ENCODE measurements around the gene ZBED4.

The ZBED4 gene

DNA sequence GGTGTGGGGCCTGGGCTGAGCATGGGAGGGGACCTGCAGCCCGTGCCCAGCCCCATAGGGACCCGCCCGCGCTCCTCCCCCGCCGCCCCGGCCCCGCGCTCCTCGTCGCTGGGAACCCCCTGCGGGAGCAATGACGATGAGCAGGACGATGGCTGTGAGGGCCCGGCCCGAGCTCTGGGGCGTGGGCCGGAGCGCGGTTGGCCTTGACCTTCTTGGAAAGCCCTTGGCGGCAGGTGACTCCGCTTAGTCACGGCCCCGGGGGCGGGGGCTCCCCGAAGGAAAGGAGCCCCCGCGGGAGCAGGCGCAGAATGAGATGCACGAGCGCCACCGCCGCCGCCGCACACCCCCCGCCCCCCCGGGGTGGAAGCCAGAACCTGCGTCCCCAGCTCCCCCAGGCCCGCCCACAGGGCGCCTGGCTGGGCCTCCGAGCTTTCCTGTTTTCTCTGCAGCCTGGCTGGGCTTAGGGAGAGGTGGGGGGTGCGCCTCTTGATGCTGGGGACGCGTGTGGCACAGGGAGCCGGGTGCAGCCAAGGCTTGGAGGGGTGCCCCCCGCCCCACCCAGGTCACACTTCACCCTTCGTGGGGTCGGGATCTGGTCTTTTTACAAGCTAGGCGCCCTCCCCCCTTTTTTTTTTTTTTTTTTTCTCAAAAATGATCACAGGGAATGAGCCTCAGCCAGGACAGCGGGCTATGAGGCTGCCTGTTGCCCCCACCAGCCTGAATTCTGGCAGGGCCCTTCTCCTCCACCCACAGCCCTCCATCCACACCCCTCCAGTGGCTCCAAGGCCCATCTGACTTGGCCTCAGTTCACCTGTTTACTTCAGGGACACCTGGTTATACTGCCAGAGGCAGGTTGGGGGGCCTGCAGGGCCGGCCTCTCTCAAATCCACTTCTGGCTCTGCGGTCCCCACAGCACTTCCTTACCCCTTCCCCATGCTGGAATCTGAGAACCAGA is 82.7 kb downstream of the ZBED4 start:
- DNase-seq (ENCODE audit: low spot score), result no peak

- no peak for DNase-seq (ENCODE audit: low spot score)
Observed at GRCh38 chr22:49936973-49937757, 83.5 kb downstream of the ZBED4 start.

DNA sequence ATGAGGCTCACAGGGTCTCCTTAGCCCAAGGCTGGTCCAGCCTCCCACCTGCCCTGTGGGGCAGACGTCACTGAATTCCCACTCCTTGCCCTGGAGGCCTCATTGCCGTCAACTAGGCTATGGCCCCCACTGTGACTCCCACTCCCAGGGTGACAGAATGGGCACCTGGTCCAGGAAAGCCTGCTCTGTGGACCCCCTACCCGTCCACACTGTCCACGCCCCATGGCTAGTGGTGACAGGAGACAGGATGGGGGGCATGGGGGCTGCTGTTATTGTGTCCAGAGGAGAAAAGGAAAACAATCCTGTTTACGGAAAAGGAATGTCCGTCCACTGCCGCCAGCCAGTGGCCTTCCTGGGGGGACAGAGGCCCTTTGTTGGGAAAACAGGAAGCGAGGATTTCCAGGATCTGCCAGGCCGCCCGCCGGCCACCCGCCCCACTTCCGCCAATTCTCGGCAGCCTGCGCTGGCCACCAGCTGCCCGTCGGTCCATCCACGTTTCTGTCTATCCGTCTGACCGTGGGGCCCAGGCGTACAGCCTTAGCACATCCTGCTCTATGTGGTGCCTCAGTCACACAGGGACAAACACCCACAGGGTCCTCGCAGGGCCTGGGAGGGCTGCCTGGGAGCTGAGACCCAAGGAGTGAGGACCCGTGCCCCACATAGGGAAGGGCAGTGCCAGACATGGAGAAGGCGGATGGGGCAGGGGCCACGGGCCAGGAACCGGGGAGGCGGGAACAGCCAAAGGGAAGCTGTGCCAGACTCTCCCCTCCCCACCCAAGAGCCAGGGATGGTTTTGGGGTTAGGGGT is 84.3 kb downstream of the ZBED4 start:
- no peak for DNase-seq (ENCODE audit: low spot score)

DNA sequence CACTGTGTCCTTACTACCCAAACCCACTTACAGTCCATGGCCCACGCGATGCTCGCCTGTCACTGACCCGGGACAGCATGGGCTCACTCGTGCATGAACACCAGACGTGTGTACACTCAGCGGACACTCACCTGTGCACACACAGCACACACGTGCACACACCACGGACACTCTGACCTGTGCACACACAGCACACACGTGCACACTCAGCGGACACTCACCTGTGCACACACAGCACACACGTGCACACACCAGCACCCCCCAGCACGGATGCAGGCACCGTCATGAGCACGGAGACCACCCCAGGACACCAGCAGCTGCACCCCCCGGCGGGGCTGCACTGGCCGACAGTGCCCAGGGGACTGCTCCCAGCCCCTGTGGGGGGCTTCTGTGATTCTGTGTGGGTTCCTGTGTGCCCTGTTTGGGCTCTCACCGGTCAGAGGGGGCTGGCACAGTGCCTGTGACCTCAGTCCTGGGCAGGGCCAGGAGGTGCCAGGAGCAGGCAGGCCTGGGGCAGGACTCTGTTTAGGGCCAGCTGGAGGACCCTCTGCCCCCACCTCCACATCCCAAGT is 85.0 kb downstream of the ZBED4 start:
- DNase-seq (ENCODE audit: low spot score), result no peak

Small RNA genes within 50 kb of the gene (small RNA-seq; reads per million reads assigned to genes)
- 0 reads per million in 2 experiments for gene AL117328.1
- gene RF00017, result 0 reads per million in 2 experiments

All from SK-N-DZ (cell line).